Measurements from ENCODE around the gene SASH1. TPM values are rescaled to one million over a fixed set of nuclear protein-coding genes. Genes with fewer than 3 reads are reported as not detected.

SASH1 gene
- total RNA-seq, 1 experiment from 2014 or later, result 11.7 TPM

DNA sequence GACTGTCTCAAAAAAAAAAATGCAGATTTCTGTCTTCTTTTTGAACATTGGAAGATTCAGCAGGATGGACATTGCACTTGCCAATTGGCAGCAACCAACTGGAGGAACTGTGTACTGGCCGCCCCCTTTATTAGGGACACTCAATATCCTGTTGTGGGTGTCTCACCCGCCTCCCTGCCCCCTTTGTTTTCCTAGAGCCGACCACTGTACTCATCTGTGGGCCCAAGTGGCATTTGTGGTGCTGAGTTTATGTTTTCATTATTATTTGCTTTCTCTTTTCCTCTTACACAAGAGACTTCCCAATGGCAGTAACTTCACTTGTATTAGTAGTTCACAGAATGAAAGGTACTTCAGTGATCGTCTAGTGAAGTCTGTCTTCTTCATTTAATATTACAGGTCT, 125.3 kb downstream of the SASH1 start:
- H3K9me3 ChIP-seq (ENCODE audit: control insufficient read depth in 1 of 2, insufficient read depth in 1 of 2, low read depth in 1 of 2, low read length in 2 of 2), result no peaks in the 10 kb centered on the region
- no peaks in the 10 kb centered on the region for H3K27me3 ChIP-seq (ENCODE audit: insufficient read depth, low read length)
- no peak overlapping the region for H2AFZ ChIP-seq (ENCODE audit: low read depth, low read length, poor library complexity, severe bottlenecking)
- no peaks in the 10 kb centered on the region for H3K79me2 ChIP-seq (ENCODE audit: insufficient read depth, low read length)
- CTCF ChIA-PET, result interaction anchor here (0.9 kb wide), 1 partner anchor 288 kb away, joined by 3 read pairs; no protein-coding TSS in a partner anchor
- H4K20me1 ChIP-seq (ENCODE audit: insufficient read depth), result no peaks in the 10 kb centered on the region
- H3K36me3 ChIP-seq (ENCODE audit: control insufficient read depth in 1 of 2, insufficient read depth in 2 of 2, low read length in 2 of 2), result no peaks in the 10 kb centered on the region
- ATAC-seq, result no peak
- no peak overlapping the region for H3K4me2 ChIP-seq (ENCODE audit: low read length)
- no peaks in the 10 kb centered on the region for H3K4me1 ChIP-seq (ENCODE audit: control insufficient read depth in 1 of 2, insufficient read depth in 2 of 2, low read length in 2 of 2)
- BruUV-seq (replicated peaks), result no TSS peak
- H3K9ac ChIP-seq (ENCODE audit: low read length), result no peak overlapping the region
- DNase-seq (ENCODE audit: low read depth, low spot score), result no peak
- intact Hi-C loops (cut with micrococcal nuclease), result no loop called here
- POLR2A ChIA-PET, result no interaction called here
- TF ChIP-seq EGR1 (IDR thresholded peaks at IDR 0.05; ENCODE audit: low read depth), result no peak
- TF ChIP-seq TCF7L2 (IDR thresholded peaks at IDR 0.05; ENCODE audit: borderline replicate concordance, extremely low read depth, insufficient read depth, insufficient read length), result no peak
- no peak for TF ChIP-seq EZH2phosphoT487 (IDR thresholded peaks at IDR 0.05; ENCODE audit: borderline replicate concordance)
- no peak for TF ChIP-seq CEBPB (IDR thresholded peaks at IDR 0.05; ENCODE audit: low read depth)
- TF ChIP-seq, protein P1, sequence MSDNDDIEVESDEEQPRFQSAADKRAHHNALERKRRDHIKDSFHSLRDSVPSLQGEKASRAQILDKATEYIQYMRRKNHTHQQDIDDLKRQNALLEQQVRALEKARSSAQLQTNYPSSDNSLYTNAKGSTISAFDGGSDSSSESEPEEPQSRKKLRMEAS (IDR thresholded peaks at IDR 0.05), result no peak
- TF ChIP-seq JUND (IDR thresholded peaks at IDR 0.05), result no peak
- TF ChIP-seq SP1 (IDR thresholded peaks at IDR 0.05; ENCODE audit: low read depth), result no peak
- no peak for TF ChIP-seq POLR2A (IDR thresholded peaks at IDR 0.05; ENCODE audit: borderline replicate concordance, extremely low read depth, insufficient read depth, insufficient read length)
- no peak for TF ChIP-seq YY1 (IDR thresholded peaks at IDR 0.05; ENCODE audit: extremely low read depth, insufficient replicate concordance, low read depth, low read length)
- TF ChIP-seq, protein P2, sequence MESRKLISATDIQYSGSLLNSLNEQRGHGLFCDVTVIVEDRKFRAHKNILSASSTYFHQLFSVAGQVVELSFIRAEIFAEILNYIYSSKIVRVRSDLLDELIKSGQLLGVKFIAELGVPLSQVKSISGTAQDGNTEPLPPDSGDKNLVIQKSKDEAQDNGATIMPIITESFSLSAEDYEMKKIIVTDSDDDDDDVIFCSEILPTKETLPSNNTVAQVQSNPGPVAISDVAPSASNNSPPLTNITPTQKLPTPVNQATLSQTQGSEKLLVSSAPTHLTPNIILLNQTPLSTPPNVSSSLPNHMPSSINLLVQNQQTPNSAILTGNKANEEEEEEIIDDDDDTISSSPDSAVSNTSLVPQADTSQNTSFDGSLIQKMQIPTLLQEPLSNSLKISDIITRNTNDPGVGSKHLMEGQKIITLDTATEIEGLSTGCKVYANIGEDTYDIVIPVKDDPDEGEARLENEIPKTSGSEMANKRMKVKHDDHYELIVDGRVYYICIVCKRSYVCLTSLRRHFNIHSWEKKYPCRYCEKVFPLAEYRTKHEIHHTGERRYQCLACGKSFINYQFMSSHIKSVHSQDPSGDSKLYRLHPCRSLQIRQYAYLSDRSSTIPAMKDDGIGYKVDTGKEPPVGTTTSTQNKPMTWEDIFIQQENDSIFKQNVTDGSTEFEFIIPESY (IDR thresholded peaks at IDR 0.05; ENCODE audit: extremely low read depth, insufficient replicate concordance, low read length), result no peak
- no peak for TF ChIP-seq ZFX (IDR thresholded peaks at IDR 0.05)
- TF ChIP-seq SRF (IDR thresholded peaks at IDR 0.05; ENCODE audit: low read depth), result no peak
- no peak overlapping the region for H3K4me3 ChIP-seq (replicated peaks in 1 of 2; ENCODE audit: low read depth in 1 of 2, low read length in 2 of 2)
- no peak overlapping the region for H3K27ac ChIP-seq (ENCODE audit: low read depth, low read length)
- RAD21 ChIA-PET (ENCODE audit: low non-redundant PET in 1 of 2, low total read pairs in 2 of 2, uncharacterized antibody in 2 of 2, unreplicated experiment in 2 of 2), result no interaction called here
- no peaks in the 10 kb centered on the region for H3K9me2 ChIP-seq (ENCODE audit: insufficient read depth)
